ENCODE data around the gene ACMSD. TPM values are rescaled to one million over a fixed set of nuclear protein-coding genes. Genes with fewer than 3 reads are reported as not detected.

Gene ACMSD
- total and polyA plus RNA-seq, 12 donors, result 0.32 to 1.9 (median 0.61) TPM; not detected in 5

DNA sequence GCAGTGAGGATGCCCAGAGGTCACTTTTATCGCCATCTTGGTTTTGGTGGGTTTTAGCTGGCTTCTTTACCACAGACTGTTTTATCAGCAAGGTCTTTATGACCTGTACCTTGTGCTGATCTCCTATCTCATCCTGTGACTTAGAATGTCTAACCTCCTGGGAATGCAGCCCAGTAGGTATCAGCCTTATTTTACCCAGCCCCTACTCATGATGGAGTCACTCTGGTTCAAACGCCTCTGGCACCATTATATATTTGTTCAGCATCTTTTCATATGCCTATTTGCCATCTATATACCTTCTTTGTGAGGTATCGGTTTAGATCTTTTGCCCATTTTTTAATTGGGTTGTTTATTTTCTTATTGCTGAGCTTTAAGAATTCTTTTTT lies 73.0 kb downstream of the ACMSD start:
- intact Hi-C loops (cut with DNase I), result loop anchor here in 1 of 2 donors (10.0 kb wide), 1 partner anchor 457 kb away; no protein-coding TSS in a partner anchor
- 83 to 86% (median 84%) methylated on average over 3 of the region's 3 CpGs for WGBS, 4 donors

DNA sequence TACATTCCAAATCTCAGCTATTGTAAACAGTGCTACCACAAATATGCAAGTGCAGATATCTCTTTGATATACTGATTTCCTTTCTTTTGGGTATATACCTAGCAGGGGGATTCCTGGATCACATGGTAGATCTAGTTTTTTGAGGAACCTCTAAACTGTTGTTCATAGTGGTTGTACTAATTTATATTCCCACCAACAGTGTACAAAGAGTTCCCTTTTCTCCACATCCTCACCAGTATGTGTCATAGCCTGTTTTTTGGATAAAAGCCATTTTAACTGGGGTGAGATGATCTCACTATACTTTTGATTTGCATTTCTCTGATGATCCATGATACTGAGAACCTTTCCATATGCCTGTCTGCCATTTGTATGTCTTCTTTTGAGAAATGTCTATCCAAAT lies 73.9 kb downstream of the ACMSD start:
- peaks cover 3% of the 10 kb centered on the region in 2 donors for H3K4me1 ChIP-seq (replicated peaks in 1 of 2)
- no peak for TF ChIP-seq POLR2A (IDR thresholded peaks at IDR 0.05)
- TF ChIP-seq, protein P1, sequence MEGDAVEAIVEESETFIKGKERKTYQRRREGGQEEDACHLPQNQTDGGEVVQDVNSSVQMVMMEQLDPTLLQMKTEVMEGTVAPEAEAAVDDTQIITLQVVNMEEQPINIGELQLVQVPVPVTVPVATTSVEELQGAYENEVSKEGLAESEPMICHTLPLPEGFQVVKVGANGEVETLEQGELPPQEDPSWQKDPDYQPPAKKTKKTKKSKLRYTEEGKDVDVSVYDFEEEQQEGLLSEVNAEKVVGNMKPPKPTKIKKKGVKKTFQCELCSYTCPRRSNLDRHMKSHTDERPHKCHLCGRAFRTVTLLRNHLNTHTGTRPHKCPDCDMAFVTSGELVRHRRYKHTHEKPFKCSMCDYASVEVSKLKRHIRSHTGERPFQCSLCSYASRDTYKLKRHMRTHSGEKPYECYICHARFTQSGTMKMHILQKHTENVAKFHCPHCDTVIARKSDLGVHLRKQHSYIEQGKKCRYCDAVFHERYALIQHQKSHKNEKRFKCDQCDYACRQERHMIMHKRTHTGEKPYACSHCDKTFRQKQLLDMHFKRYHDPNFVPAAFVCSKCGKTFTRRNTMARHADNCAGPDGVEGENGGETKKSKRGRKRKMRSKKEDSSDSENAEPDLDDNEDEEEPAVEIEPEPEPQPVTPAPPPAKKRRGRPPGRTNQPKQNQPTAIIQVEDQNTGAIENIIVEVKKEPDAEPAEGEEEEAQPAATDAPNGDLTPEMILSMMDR (IDR thresholded peaks at IDR 0.05), result no peak
- H3K4me3 ChIP-seq, result no peak overlapping the region
- intact Hi-C loops (cut with DNase I), result loop anchor here in 1 of 2 donors (10.0 kb wide), 1 partner anchor 458 kb away; no protein-coding TSS in a partner anchor
- H3K27ac ChIP-seq, result no peak overlapping the region
- H3K27me3 ChIP-seq, result no peaks in the 10 kb centered on the region
- DNase-seq, result no peak
- H3K36me3 ChIP-seq (replicated peaks in 1 of 2), result no peaks in the 10 kb centered on the region
- no peaks in the 10 kb centered on the region for H3K9me3 ChIP-seq (replicated peaks in 1 of 3)

More for the DNA sequence above, 73.0 kb downstream of the ACMSD start:
- no peaks in the 10 kb centered on the region for H3K27me3 ChIP-seq
- TF ChIP-seq, protein P1 (IDR thresholded peaks at IDR 0.05), result no peak
- TF ChIP-seq POLR2A (IDR thresholded peaks at IDR 0.05), result no peak
- no peaks in the 10 kb centered on the region for H3K4me1 ChIP-seq (replicated peaks in 1 of 2)
- DNase-seq, result no peak
- H3K36me3 ChIP-seq (replicated peaks in 1 of 2), result no peaks in the 10 kb centered on the region
- H3K9me3 ChIP-seq (replicated peaks in 1 of 3), result no peaks in the 10 kb centered on the region
- no peak overlapping the region for H3K27ac ChIP-seq
- H3K4me3 ChIP-seq, result no peak overlapping the region

DNA sequence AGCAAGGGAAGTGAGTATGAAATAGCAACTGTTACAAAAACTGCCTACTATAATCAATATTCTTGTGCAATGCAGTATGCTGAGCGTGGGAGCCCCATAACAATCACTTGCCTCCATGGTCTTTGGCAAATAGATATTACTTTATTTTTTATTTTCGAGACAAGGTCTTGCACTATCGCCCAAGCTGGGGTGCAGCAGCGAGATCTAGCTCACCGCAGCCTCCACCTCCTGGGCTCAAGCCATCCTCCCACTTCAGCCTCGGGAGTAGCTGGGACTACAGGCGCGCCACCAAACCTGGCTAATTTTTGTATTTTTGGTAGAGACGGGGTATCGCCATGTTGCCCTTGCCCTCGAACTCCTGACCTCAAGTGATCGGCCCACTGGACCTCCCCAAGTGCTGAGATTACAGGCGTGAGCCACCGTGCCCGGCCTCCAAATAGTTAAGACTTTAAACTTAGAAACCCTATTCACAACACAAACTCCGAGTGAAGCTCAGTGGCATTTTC lies 79.0 kb downstream of the ACMSD start:
- H3K27me3 ChIP-seq, result no peaks in the 10 kb centered on the region
- peak overlapping the region; percentile 93 to 99 (median 99) for H3K27ac ChIP-seq
- peak overlapping the region; percentile 45 to 99 (median 76) for H3K4me3 ChIP-seq
- H3K36me3 ChIP-seq (replicated peaks in 1 of 2), result no peaks in the 10 kb centered on the region
- TF ChIP-seq, protein P1 (IDR thresholded peaks at IDR 0.05), result no peak
- TF ChIP-seq POLR2A (IDR thresholded peaks at IDR 0.05), result no peak
- peak; percentile 12 to 70 (median 35) for DNase-seq
- WGBS, 4 donors, result 28 to 37% (median 32%) methylated on average over 12 to 16 of the region's 16 CpGs
- intact Hi-C loops (cut with DNase I), result loop anchor here in 1 of 2 donors (10.0 kb wide), 1 partner anchor 463 kb away; no protein-coding TSS in a partner anchor
- peaks cover 13 to 32% of the 10 kb centered on the region in 2 donors for H3K4me1 ChIP-seq (replicated peaks in 1 of 2)
- no peaks in the 10 kb centered on the region for H3K9me3 ChIP-seq (replicated peaks in 1 of 3)

DNA sequence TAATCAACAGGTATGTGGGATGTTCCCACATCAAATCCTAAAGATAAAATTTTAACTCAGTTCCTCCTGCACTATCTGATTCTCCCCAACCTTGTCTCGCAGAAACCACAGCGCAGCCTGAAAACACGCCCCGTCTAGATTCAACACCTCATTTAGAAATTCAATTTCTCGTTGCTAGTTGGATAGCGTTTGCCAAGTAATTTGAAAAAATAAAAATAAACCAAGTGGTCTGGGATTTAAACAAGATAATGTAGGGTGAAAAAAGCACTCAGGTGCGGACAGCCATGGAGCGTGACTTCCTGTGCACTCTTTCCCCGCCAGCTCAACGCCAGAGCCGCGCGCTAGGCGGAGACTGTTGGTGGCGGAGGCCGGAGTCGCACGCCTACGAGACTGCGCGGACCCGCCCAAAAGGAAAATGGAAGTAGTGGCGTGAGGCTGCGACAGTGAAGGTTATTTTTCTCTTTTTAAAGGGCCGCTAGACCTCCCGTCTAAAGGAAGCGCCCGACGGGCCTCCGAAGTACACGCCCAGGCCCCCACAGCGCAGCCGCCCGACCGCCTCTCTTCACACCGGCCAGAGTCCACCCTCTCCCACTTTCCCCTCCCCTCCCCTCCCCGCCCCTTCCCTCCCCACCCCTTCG lies 79.6 kb downstream of the ACMSD start:
- peak in 3 of 7 donors; percentile 91 to 92 (median 91) for DNase-seq
- TF ChIP-seq, protein P1 (IDR thresholded peaks at IDR 0.05), result peak in 5 of 6 experiments; percentile 26 to 50 (median 41)
- TF ChIP-seq POLR2A (IDR thresholded peaks at IDR 0.05), result peak; percentile 86 to 94
- H3K27ac ChIP-seq, result peak overlapping the region; percentile 93 to 99 (median 99)
- no peaks in the 10 kb centered on the region for H3K9me3 ChIP-seq (replicated peaks in 1 of 3)
- no peaks in the 10 kb centered on the region for H3K36me3 ChIP-seq (replicated peaks in 1 of 2)
- peaks cover 16 to 38% of the 10 kb centered on the region in 2 donors for H3K4me1 ChIP-seq (replicated peaks in 1 of 2)
- H3K27me3 ChIP-seq, result no peaks in the 10 kb centered on the region
- intact Hi-C loops (cut with DNase I), result loop anchor here in 1 of 2 donors (10.0 kb wide), 1 partner anchor 463 kb away; no protein-coding TSS in a partner anchor
- H3K4me3 ChIP-seq, result peak overlapping the region; percentile 45 to 99 (median 76)
- 0 to 1% (median 0%) methylated on average over 29 to 38 of the region's 38 CpGs for WGBS, 4 donors

All from adrenal gland (tissue), 12 donors.